Measurements from ENCODE around the gene HOXB7. TPM values are rescaled to one million over a fixed set of nuclear protein-coding genes. Genes with fewer than 3 reads are reported as not detected.

The HOXB7 gene
- total and polyA plus RNA-seq, 2 experiments from 2014 or later, result not detected

- Histone ChIP-seq H3K4me2 (no peak overlapping the region; the same call in 1 of the 2 replicates), H3K9me2 (ENCODE audit: insufficient read depth) (no peaks in the 10 kb centered on the region), H3K27me3 (ENCODE audit: insufficient read depth) (peaks cover 100% of the 10 kb centered on the region), H3K36me3 (ENCODE audit: insufficient read depth) (no peaks in the 10 kb centered on the region), H3K4me1 (ENCODE audit: insufficient read depth) (peaks cover 53% of the 10 kb centered on the region), H3K4me3 (no peak overlapping the region), H3F3A (replicated peaks; ENCODE audit: low read depth) (peaks cover 61% of the 10 kb centered on the region), H2AFZ (no peak overlapping the region), H4K20me1 (replicated peaks; ENCODE audit: insufficient read depth) (peaks cover 66% of the 10 kb centered on the region), H3K79me2 (replicated peaks; ENCODE audit: insufficient read depth) (no peaks in the 10 kb centered on the region), H3K27ac (ENCODE audit: low read depth) (no peak overlapping the region)
- peak; percentile 7; the same call in 2 of the 3 replicates for ATAC-seq
- H3K27ac Mint-ChIP-seq, result no peak overlapping the region
- H3K4me3 Mint-ChIP-seq, result no peak overlapping the region
- TF ChIP-seq CTCF (conservative IDR thresholded peaks at IDR 0.05; ENCODE audit: low read depth in 2 of 2), result peak in 1 of 2 experiments; percentile 29; a peak in 2 of 4 replicates
- no peak for TF ChIP-seq JUNB (IDR thresholded peaks at IDR 0.05; ENCODE audit: unreplicated experiment)
- peak; percentile 88 for TF ChIP-seq EZH2 (IDR thresholded peaks at IDR 0.05; ENCODE audit: low read depth, unreplicated experiment)
- TF ChIP-seq REST (IDR thresholded peaks at IDR 0.05; ENCODE audit: unreplicated experiment), result no peak
- no peak for TF ChIP-seq ZNF331 (CRISPR knock-in tag; IDR thresholded peaks at IDR 0.05; ENCODE audit: low read depth)
- TF ChIP-seq ZNF114 (CRISPR knock-in tag; IDR thresholded peaks at IDR 0.05), result no peak
- peaks cover 68% of the 10 kb centered on the region for H3K27me3 Mint-ChIP-seq (ENCODE audit: insufficient read depth, low read depth, poor library complexity)
- no peaks in the 10 kb centered on the region; the same call in 2 of the 3 replicates for H3K9me3 Mint-ChIP-seq
- no peaks in the 10 kb centered on the region for H3K36me3 Mint-ChIP-seq (ENCODE audit: low read depth)
- H3K4me1 Mint-ChIP-seq, result peaks cover 18% of the 10 kb centered on the region
- DNase-seq (ENCODE audit: low spot score), result no peak
Measured at GRCh38 chr17:48561884-48562810, 48.7 kb downstream of the HOXB7 start.

Measured in GM23338 (cell line).